Osteoblast (primary cell): ENCODE results near the gene TM9SF4. TPM values are rescaled to one million over a fixed set of nuclear protein-coding genes. Genes with fewer than 3 reads are reported as not detected.

Source experiments
- DNase-seq: peaks from one replicate; pipeline ENCODE4 v3.0.0; 2011; ENCODE audit warnings: low spot score, mixed read lengths; ENCODE audit not compliant: insufficient read length; ENCODE audit errors: missing footprints
- H2AFZ ChIP-seq: 2 replicates; pipeline ENCODE4 v1.6.0; 2011; ENCODE audit warnings: mild to moderate bottlenecking, low read length
- H3K27ac ChIP-seq: 2 replicates; pipeline ENCODE4 v1.5.1; 2011; ENCODE audit warnings: mild to moderate bottlenecking, low read depth, low read length, moderate library complexity
- H3K27me3 ChIP-seq: 2 replicates; pipeline ENCODE4 v1.6.0; 2012; ENCODE audit warnings: mild to moderate bottlenecking, control low read depth, inconsistent platforms, low read length, moderate library complexity; ENCODE audit not compliant: insufficient read depth
- H3K36me3 ChIP-seq: 2 replicates; pipeline ENCODE4 v1.5.1; 2011; ENCODE audit warnings: mild to moderate bottlenecking, low read length, control low read depth, moderate library complexity; ENCODE audit not compliant: insufficient read depth
- H3K4me1 ChIP-seq: 2 replicates; pipeline ENCODE4 v1.5.1; 2011; ENCODE audit warnings: mild to moderate bottlenecking, low read length, control low read depth, moderate library complexity; ENCODE audit not compliant: insufficient read depth
- H3K4me2 ChIP-seq: 2 replicates; pipeline ENCODE4 v1.6.0; 2011; ENCODE audit warnings: mild to moderate bottlenecking, low read length; ENCODE audit not compliant: insufficient read depth
- H3K4me3 ChIP-seq: fragments of 200-600 bp; sonication (generic); 3 replicates; pipeline ENCODE4 v1.5.1; 2012; ENCODE audit warnings: mild to moderate bottlenecking, low read length, inconsistent platforms; ENCODE audit not compliant: insufficient read depth
- H3K79me2 ChIP-seq: 2 replicates; pipeline ENCODE4 v1.6.0; 2012; ENCODE audit warnings: mild to moderate bottlenecking, low read length, control low read depth, inconsistent platforms; ENCODE audit not compliant: insufficient read depth
- H3K9me3 ChIP-seq: 2 replicates; pipeline ENCODE4 v1.5.1; 2011; ENCODE audit warnings: low read depth, low read length, control low read depth
- H4K20me1 ChIP-seq: 2 replicates; pipeline ENCODE4 v1.6.0; 2012; ENCODE audit warnings: mild to moderate bottlenecking, low read length, control low read depth; ENCODE audit not compliant: insufficient read depth
- CTCF ChIP-seq: IDR thresholded peaks from 2 replicates; pipeline ENCODE4 v1.5.1; 2011; ENCODE audit warnings: mild to moderate bottlenecking, low read depth, low read length, moderate library complexity; ENCODE audit errors: extremely low read depth
- total RNA-seq: library from RNA; depleted of rRNA; stranded (reverse); fragments of >200 nt; gene quantifications from 2 replicates; pipeline ENCODE4 v1.2.3, GENCODE V29; 2012

The TM9SF4 gene
- total RNA-seq, 1 donor, result 48.1 TPM

GRCh38 chr20:32204205-32205109, 94.9 kb downstream of the TM9SF4 start:
- Histone ChIP-seq H3K36me3 (peaks cover 10% of the 10 kb centered on the region), H3K9me3 (no peaks in the 10 kb centered on the region), H4K20me1 (peaks cover 35% of the 10 kb centered on the region), H3K27ac (no peak overlapping the region), H3K4me1 (peaks cover 40% of the 10 kb centered on the region), H2AFZ (no peak overlapping the region), H3K4me3 (no peak overlapping the region), H3K4me2 (no peak overlapping the region), H3K79me2 (peaks cover 88% of the 10 kb centered on the region), H3K27me3 (no peaks in the 10 kb centered on the region)
- no peak for TF ChIP-seq CTCF
- DNase-seq, result no peak

- Histone ChIP-seq H3K27ac (no peak overlapping the region), H2AFZ (no peak overlapping the region), H3K36me3 (peaks cover 6% of the 10 kb centered on the region), H3K4me2 (peak overlapping the region; percentile 93), H3K9me3 (no peaks in the 10 kb centered on the region), H3K4me3 (no peak overlapping the region), H3K4me1 (peaks cover 44% of the 10 kb centered on the region), H3K79me2 (peaks cover 87% of the 10 kb centered on the region), H4K20me1 (peaks cover 33% of the 10 kb centered on the region), H3K27me3 (no peaks in the 10 kb centered on the region)
- TF ChIP-seq CTCF, result no peak
- no peak for DNase-seq
Measured at GRCh38 chr20:32205110-32205842, 95.8 kb downstream of the TM9SF4 start.

- peaks cover 2% of the 10 kb centered on the region for H3K36me3 ChIP-seq
- peak overlapping the region; percentile 93 for H3K4me2 ChIP-seq
- H3K4me1 ChIP-seq, result peaks cover 44% of the 10 kb centered on the region
- H3K4me3 ChIP-seq, result peak overlapping the region; percentile 92
- no peak for TF ChIP-seq CTCF
- DNase-seq, result no peak
- H3K9me3 ChIP-seq, result no peaks in the 10 kb centered on the region
- no peaks in the 10 kb centered on the region for H3K27me3 ChIP-seq
- H4K20me1 ChIP-seq, result peaks cover 29% of the 10 kb centered on the region
- no peak overlapping the region for H2AFZ ChIP-seq
- H3K27ac ChIP-seq, result peak overlapping the region; percentile 70
- H3K79me2 ChIP-seq, result peaks cover 87% of the 10 kb centered on the region
Measured at GRCh38 chr20:32205843-32206759, 96.6 kb downstream of the TM9SF4 start.
